EH (cell line): ENCODE data around the gene ZNF396.
A peak's percentile ranks its signal among the peaks of the same experiment; 100 is the strongest.

Source experiments
- DNase-seq: peaks from one replicate; pipeline ENCODE4 v3.0.0-alpha.2; 2015; ENCODE audit warnings: low read depth

The ZNF396 gene

GRCh38 chr18:35335866-35336265 is 41.3 kb downstream of the ZNF396 start:
- no peak for DNase-seq

- peak; percentile 60 for DNase-seq
Measured at GRCh38 chr18:35334821-35335220, 42.3 kb downstream of the ZNF396 start.

GRCh38 chr18:35334212-35334611 is 42.9 kb downstream of the ZNF396 start:
- DNase-seq = no peak

GRCh38 chr18:35331367-35332087 is 45.6 kb downstream of the ZNF396 start:
- no peak for DNase-seq

- no peak for DNase-seq
Measured at GRCh38 chr18:35328868-35329267, 48.3 kb downstream of the ZNF396 start.

- no peak for DNase-seq
Measured at GRCh38 chr18:35326695-35327387, 50.3 kb downstream of the ZNF396 start.

- peak; percentile 83 for DNase-seq
Measured at GRCh38 chr18:35324926-35325655, 52.0 kb downstream of the ZNF396 start.

GRCh38 chr18:35322486-35323458 is 54.4 kb downstream of the ZNF396 start:
- DNase-seq = peak; percentile 30
